ENCODE data around the gene CWC27.

CWC27 gene

DNA sequence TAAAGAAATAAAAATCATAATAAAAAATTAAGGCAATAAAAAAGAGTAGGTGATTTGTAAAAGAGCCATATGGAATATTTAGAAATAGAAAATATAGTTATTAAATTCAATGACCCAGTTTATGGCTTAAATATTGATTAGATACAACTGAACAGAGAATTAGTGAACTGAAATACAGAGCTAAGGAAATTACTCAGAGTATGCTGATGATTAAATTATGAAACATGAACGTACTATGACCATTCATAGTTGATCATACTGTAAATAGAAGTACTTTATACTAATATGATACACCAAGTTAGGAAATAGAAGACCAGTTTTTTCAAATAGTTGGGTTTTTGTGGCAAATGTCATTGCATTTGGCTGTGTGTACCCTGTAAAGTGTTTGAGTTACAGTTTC, 194.5 kb downstream of the CWC27 start:
- Histone ChIP-seq H3K9ac (ENCODE audit: low read depth, low read length, poor library complexity, severe bottlenecking) (no peak overlapping the region), H3K4me3 (ENCODE audit: low read length, poor library complexity, severe bottlenecking) (no peak overlapping the region), H3K27me3 (ENCODE audit: insufficient read depth, low read length, poor library complexity, severe bottlenecking) (no peaks in the 10 kb centered on the region), H2AFZ (ENCODE audit: low read length) (no peak overlapping the region), H3F3A (ENCODE audit: low read depth) (no peaks in the 10 kb centered on the region), H4K20me1 (ENCODE audit: insufficient read depth, low read length, poor library complexity, severe bottlenecking) (no peaks in the 10 kb centered on the region), H3K9me2 (replicated peaks; ENCODE audit: low read depth, low read length) (no peaks in the 10 kb centered on the region), H3K9me3 (ENCODE audit: insufficient read depth, low read depth, low read length) (peaks cover 7% of the 10 kb centered on the region; the same call in 1 of the 2 replicates), H3K79me2 (ENCODE audit: insufficient read depth, low read length) (no peaks in the 10 kb centered on the region), H3K36me3 (ENCODE audit: insufficient read depth, low read length) (no peaks in the 10 kb centered on the region), H3K4me2 (ENCODE audit: low read depth, low read length, poor library complexity, severe bottlenecking) (no peak overlapping the region), H3K4me1 (ENCODE audit: insufficient read depth, low read length, poor library complexity, severe bottlenecking) (no peaks in the 10 kb centered on the region)
- TF ChIP-seq, protein P1, sequence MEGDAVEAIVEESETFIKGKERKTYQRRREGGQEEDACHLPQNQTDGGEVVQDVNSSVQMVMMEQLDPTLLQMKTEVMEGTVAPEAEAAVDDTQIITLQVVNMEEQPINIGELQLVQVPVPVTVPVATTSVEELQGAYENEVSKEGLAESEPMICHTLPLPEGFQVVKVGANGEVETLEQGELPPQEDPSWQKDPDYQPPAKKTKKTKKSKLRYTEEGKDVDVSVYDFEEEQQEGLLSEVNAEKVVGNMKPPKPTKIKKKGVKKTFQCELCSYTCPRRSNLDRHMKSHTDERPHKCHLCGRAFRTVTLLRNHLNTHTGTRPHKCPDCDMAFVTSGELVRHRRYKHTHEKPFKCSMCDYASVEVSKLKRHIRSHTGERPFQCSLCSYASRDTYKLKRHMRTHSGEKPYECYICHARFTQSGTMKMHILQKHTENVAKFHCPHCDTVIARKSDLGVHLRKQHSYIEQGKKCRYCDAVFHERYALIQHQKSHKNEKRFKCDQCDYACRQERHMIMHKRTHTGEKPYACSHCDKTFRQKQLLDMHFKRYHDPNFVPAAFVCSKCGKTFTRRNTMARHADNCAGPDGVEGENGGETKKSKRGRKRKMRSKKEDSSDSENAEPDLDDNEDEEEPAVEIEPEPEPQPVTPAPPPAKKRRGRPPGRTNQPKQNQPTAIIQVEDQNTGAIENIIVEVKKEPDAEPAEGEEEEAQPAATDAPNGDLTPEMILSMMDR (conservative IDR thresholded peaks at IDR 0.05; ENCODE audit: low read length): no peak
- no peak for TF ChIP-seq EZH2phosphoT487 (IDR thresholded peaks at IDR 0.05; ENCODE audit: borderline replicate concordance)

DNA sequence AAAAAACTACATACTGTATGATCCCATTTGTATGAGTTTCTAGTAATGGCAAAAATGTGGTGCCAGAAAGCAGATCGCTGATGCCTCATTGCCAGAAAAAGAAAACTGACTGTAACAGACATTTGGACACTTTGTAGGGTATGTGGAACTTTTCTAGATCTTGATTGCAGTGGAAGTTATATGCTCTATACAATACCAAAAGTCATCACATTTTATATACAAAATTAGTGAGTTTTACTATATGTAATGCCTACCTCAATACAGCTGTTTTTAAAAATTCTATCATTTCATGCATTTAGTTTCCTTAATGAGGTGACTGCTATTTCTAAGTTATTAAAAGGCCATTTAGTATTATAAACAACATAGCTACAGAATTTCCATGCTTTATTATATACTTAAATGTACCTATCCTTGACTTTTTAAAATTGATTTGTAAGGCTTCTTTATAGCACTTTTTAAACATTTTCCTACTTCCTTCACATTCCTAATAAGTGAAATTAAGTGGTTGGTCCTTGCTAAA, 199.9 kb downstream of the CWC27 start:
- H3K4me2 ChIP-seq (ENCODE audit: low read depth, low read length, poor library complexity, severe bottlenecking): no peak overlapping the region
- no peak overlapping the region for H2AFZ ChIP-seq (ENCODE audit: low read length)
- no peak for TF ChIP-seq EZH2phosphoT487 (IDR thresholded peaks at IDR 0.05; ENCODE audit: borderline replicate concordance)
- TF ChIP-seq, protein P1 (conservative IDR thresholded peaks at IDR 0.05; ENCODE audit: low read length): no peak
- H3K9me2 ChIP-seq (replicated peaks; ENCODE audit: low read depth, low read length): no peaks in the 10 kb centered on the region
- H3K79me2 ChIP-seq (ENCODE audit: insufficient read depth, low read length): no peaks in the 10 kb centered on the region
- no peaks in the 10 kb centered on the region for H3K27me3 ChIP-seq (ENCODE audit: insufficient read depth, low read length, poor library complexity, severe bottlenecking)
- peaks cover 15% of the 10 kb centered on the region; the same call in 1 of the 2 replicates for H3K36me3 ChIP-seq (ENCODE audit: insufficient read depth, low read length)
- H3K4me3 ChIP-seq (ENCODE audit: low read length, poor library complexity, severe bottlenecking): no peak overlapping the region
- H3K9ac ChIP-seq (ENCODE audit: low read depth, low read length, poor library complexity, severe bottlenecking): no peak overlapping the region
- H3F3A ChIP-seq (ENCODE audit: low read depth): no peaks in the 10 kb centered on the region
- H4K20me1 ChIP-seq (ENCODE audit: insufficient read depth, low read length, poor library complexity, severe bottlenecking): no peaks in the 10 kb centered on the region
- no peaks in the 10 kb centered on the region for H3K4me1 ChIP-seq (ENCODE audit: insufficient read depth, low read length, poor library complexity, severe bottlenecking)
- peaks cover 3% of the 10 kb centered on the region; the same call in 1 of the 2 replicates for H3K9me3 ChIP-seq (ENCODE audit: insufficient read depth, low read depth, low read length)

DNA sequence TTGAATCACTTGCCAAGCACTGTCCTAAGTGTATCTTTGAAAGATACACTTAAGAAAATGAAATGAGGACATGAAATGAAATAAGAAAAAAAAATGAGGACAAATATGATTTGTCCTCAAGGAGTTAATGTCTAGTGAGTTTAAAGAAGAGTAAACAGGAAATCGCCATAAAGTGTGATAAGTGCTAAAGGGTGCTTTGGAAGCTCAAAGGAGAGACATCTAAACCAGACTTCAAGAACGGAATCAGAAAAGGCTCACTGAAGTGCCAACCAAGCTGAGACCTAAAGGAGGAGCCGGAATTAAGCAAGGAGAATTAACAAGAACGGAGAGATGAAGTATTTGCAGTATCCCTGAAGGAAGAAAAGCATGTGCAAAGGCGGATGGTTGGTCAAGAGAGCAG, 200.8 kb downstream of the CWC27 start:
- Histone ChIP-seq H3K4me1 (ENCODE audit: insufficient read depth, low read length, poor library complexity, severe bottlenecking) (no peaks in the 10 kb centered on the region), H4K20me1 (ENCODE audit: insufficient read depth, low read length, poor library complexity, severe bottlenecking) (no peaks in the 10 kb centered on the region), H3K4me3 (ENCODE audit: low read length, poor library complexity, severe bottlenecking) (no peak overlapping the region)

More for the DNA sequence above, 200.8 kb downstream of the CWC27 start:
- no peak overlapping the region for H3K9ac ChIP-seq (ENCODE audit: low read depth, low read length, poor library complexity, severe bottlenecking)
- H3K9me2 ChIP-seq (replicated peaks; ENCODE audit: low read depth, low read length): no peaks in the 10 kb centered on the region
- TF ChIP-seq, protein P1 (conservative IDR thresholded peaks at IDR 0.05; ENCODE audit: low read length): no peak
- TF ChIP-seq EZH2phosphoT487 (IDR thresholded peaks at IDR 0.05; ENCODE audit: borderline replicate concordance): no peak
- no peaks in the 10 kb centered on the region for H3K9me3 ChIP-seq (ENCODE audit: insufficient read depth, low read depth, low read length)
- peaks cover 23% of the 10 kb centered on the region; the same call in 1 of the 2 replicates for H3K36me3 ChIP-seq (ENCODE audit: insufficient read depth, low read length)
- no peak overlapping the region for H2AFZ ChIP-seq (ENCODE audit: low read length)
- H3K79me2 ChIP-seq (ENCODE audit: insufficient read depth, low read length): no peaks in the 10 kb centered on the region
- no peak overlapping the region for H3K4me2 ChIP-seq (ENCODE audit: low read depth, low read length, poor library complexity, severe bottlenecking)
- H3K27me3 ChIP-seq (ENCODE audit: insufficient read depth, low read length, poor library complexity, severe bottlenecking): no peaks in the 10 kb centered on the region
- no peaks in the 10 kb centered on the region for H3F3A ChIP-seq (ENCODE audit: low read depth)
